Naive thymus-derived CD8-positive, alpha-beta T cell (primary cell): ENCODE data around the gene ID1. TPM values are rescaled to one million over a fixed set of nuclear protein-coding genes. Genes with fewer than 3 reads are reported as not detected.
"Not testable (repeated sequence)": the region's sequence is repeated elsewhere in the genome, so short reads cannot be mapped to it uniquely, and the experiment has no call there.

Source experiments
- ATAC-seq, 2 donors: fragments of 150-1000 bp; cut with Tn5 transposase in 1 of 2; sonication (Bioruptor Pico), chemical (Tn5 transposase) in 1 of 2; 1 replicate in 1 of 2; 2 replicates in 1 of 2; pipeline ENCODE4 v1.10.0; 2021; ENCODE audit warnings: mild to moderate bottlenecking in 2 of 2, moderate library complexity in 2 of 2
- POLR2A ChIA-PET: fragments of 350-600 bp; sonication (Branson Sonifier 250); formaldehyde crosslinking; loops from one replicate; lab custom pipeline; 2021; ENCODE audit warnings: antibody characterized with exemption; lab: Charles Lee
- DNase-seq, 10 donors: peaks; one replicate each; pipeline versions ENCODE4 v3.0.0 to v3.0.0-alpha.2; 2020 to 2022
- H3K27ac Mint-ChIP-seq, 10 donors: one replicate each; pipeline ENCODE4 v1.8.0; 2020 to 2022; ENCODE audit warnings: mild to moderate bottlenecking in 10 of 10, mixed read lengths in 10 of 10, moderate library complexity in 4 of 10, inconsistent platforms in 1 of 10
- H3K27me3 Mint-ChIP-seq, 5 donors: one replicate each; pipeline ENCODE4 v1.8.0; 2021 to 2022; ENCODE audit warnings: mixed read lengths in 5 of 5
- H3K36me3 Mint-ChIP-seq, 3 donors: one replicate each; pipeline ENCODE4 v1.8.0; 2020 to 2022; ENCODE audit warnings: mixed read lengths in 3 of 3, mild to moderate bottlenecking in 2 of 3, inconsistent platforms in 1 of 3
- H3K4me1 Mint-ChIP-seq, 4 donors: one replicate each; pipeline ENCODE4 v1.8.0; 2021 to 2022; ENCODE audit warnings: mixed read lengths in 4 of 4
- H3K4me3 Mint-ChIP-seq, 10 donors: one replicate each; pipeline ENCODE4 v1.8.0; 2020 to 2022; ENCODE audit warnings: mild to moderate bottlenecking in 10 of 10, mixed read lengths in 10 of 10, moderate library complexity in 6 of 10, inconsistent platforms in 1 of 10
- H3K9me3 Mint-ChIP-seq, 9 donors: one replicate each; pipeline ENCODE4 v1.8.0; 2020 to 2022; ENCODE audit warnings: mixed read lengths in 9 of 9, mild to moderate bottlenecking in 3 of 9, inconsistent platforms in 1 of 9, moderate library complexity in 1 of 9
- polyA plus RNA-seq, 3 donors: library from polyadenylated mRNA; unstranded; fragments of 300-500 nt; fragmentation: Illumina TruSeq; gene quantifications; one replicate each; pipeline ENCODE4 v1.2.3, GENCODE V29; 2021
- total RNA-seq, 8 experiments: library from RNA in 2 of 8; stranded (reverse) in 2 of 8; gene quantifications; one replicate each; pipeline ENCODE4 v1.2.3 and lab custom pipeline; 2021 to 2026

ID1 gene
- total and polyA plus RNA-seq, 5 experiments from 2014 or later: 0.29 to 1.3 (median 0.87) TPM

DNA sequence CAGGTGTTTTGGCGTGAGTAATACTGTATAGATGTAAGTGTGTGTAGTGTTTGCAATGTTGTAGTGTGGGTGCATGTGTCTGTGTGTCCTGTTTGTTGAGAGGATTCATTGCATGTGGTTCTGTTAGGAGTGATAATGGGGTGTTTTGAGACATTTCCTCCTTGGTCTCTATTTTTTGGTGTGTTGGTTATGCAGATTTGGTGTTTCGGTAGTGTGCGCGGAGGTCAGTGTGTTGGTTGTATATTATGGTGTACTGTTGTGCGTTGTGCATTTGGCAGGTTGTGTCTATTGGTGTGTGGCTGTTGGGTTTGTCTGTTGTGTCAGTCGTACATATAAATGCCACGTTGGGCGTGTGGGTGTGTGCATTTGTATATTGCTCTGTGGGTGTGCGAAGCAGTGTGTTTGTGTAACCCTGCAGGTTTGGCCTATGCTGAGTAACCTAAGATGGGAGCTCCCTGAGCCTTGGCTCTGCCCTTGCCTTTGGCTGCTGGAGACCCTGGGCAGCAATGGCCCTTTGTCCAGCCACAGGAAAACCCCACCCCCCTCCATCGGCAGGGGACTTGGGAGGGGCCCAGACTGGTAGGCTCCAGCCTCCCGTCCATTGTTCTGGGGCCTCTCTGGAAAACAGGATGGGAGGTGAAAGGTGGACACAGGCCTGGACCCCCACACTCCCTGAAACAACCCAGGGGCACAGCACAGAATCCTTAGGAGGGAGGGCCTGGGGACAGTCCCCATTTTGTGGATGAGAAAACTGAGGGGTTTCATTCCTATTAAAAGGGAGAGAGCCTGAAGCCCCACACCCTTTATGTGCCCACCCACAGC is 10.3 kb upstream of the ID1 start:
- H3K9me3 Mint-ChIP-seq: no peaks in the 10 kb centered on the region
- H3K36me3 Mint-ChIP-seq: no peaks in the 10 kb centered on the region
- ATAC-seq (no peak), DNase-seq (no peak)
- H3K27me3 Mint-ChIP-seq: peaks cover 0 to 9% (median 0%) of the 10 kb centered on the region in 5 donors
- H3K27ac Mint-ChIP-seq: no peak overlapping the region
- POLR2A ChIA-PET: no interaction called here
- peaks cover 0 to 5% (median under 1%) of the 10 kb centered on the region in 4 donors for H3K4me1 Mint-ChIP-seq
- no peak overlapping the region for H3K4me3 Mint-ChIP-seq

DNA sequence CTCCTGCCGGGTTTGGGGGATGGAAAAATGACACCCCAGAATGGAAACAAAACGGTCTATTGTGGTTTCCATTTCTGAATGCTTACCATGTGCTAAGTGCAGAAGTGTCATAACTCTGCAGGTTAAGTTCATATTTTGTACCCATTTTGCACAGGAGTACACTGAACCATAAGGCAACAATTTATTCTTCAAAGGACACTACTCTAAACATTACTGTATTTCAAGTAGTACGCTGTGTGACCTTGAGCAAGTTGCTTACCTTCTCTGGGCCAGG is 9.8 kb upstream of the ID1 start:
- no peak for ATAC-seq
- Mint-ChIP-seq H3K36me3 (no peaks in the 10 kb centered on the region), H3K4me3 (no peak overlapping the region), H3K4me1 (peaks cover 0 to 5% (median under 1%) of the 10 kb centered on the region in 4 donors), H3K27me3 (peaks cover 0 to 9% (median 0%) of the 10 kb centered on the region in 5 donors), H3K9me3 (no peaks in the 10 kb centered on the region), H3K27ac (peak overlapping the region in 1 of 10 donors; percentile 57)
- DNase-seq: no peak
- POLR2A ChIA-PET: no interaction called here

DNA sequence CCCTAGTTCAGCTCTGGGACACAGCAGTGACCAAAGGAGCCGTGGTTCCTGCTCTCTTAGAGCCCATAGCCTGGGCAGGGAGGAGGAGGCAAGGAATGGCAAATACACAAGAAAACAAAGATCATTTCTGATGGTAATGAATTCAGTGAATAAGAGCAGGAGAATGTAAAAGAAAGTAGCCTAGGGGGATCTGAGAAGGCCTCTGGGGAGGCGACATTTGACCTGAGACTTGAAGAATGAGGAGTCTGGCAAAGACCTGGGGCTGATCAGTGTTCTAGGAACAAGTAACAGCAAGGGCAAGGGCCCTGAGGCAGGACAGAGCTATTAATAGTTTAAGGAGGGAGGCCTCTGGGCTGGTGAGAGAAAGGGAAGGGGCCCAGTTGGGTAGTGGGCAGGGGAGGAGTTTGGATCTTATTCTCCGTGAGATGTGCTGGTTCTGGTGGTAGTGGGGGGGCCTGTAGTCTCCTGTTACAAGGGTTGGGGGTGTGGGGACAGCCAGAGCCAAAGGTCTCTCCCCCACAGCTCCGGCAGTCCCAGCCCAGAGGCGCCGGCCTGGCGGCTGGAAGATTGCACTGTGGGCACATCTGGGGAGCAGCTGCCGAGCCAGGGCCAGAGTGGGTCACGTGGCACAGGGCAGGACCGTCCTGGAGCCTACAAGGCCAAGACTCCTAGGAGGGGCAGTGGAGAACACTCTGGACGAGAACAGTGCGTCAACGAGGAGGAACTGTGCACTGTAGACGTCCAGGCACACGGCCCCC is 9.3 kb upstream of the ID1 start:
- H3K27ac Mint-ChIP-seq: peak overlapping the region in 1 of 10 donors; percentile 57
- POLR2A ChIA-PET: no interaction called here
- no peak overlapping the region for H3K4me3 Mint-ChIP-seq

DNA sequence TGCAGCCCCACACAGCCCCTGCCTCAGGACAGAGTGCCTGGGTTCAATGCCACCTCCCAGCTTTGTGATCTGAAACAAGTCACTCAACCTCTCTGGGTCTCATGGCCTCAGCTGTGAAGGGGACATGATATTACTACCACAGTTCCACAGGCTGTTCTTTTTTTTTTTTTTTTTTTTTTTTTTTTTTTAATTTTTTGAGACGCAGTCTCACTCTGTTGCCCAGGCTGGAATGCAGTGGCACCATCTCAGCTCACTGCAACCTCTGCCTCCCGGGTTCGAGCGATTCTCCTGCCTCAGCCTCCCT is 8.7 kb upstream of the ID1 start:
- not testable (repeated sequence) for H3K36me3 Mint-ChIP-seq, H3K9me3 Mint-ChIP-seq, H3K4me1 Mint-ChIP-seq, H3K27me3 Mint-ChIP-seq, H3K4me3 Mint-ChIP-seq, H3K27ac Mint-ChIP-seq, DNase-seq, ATAC-seq
- POLR2A ChIA-PET: interaction anchor here (0.7 kb wide), 1 partner anchor 20 kb away, joined by 4 read pairs; no protein-coding TSS in a partner anchor

More for the DNA sequence above, 9.3 kb upstream of the ID1 start:
- DNase-seq (no peak), ATAC-seq (no peak)
- no peaks in the 10 kb centered on the region for H3K36me3 Mint-ChIP-seq
- H3K27me3 Mint-ChIP-seq: peaks cover 0 to 9% (median 0%) of the 10 kb centered on the region in 5 donors
- H3K4me1 Mint-ChIP-seq: peaks cover 0 to 5% (median under 1%) of the 10 kb centered on the region in 4 donors
- no peaks in the 10 kb centered on the region for H3K9me3 Mint-ChIP-seq

DNA sequence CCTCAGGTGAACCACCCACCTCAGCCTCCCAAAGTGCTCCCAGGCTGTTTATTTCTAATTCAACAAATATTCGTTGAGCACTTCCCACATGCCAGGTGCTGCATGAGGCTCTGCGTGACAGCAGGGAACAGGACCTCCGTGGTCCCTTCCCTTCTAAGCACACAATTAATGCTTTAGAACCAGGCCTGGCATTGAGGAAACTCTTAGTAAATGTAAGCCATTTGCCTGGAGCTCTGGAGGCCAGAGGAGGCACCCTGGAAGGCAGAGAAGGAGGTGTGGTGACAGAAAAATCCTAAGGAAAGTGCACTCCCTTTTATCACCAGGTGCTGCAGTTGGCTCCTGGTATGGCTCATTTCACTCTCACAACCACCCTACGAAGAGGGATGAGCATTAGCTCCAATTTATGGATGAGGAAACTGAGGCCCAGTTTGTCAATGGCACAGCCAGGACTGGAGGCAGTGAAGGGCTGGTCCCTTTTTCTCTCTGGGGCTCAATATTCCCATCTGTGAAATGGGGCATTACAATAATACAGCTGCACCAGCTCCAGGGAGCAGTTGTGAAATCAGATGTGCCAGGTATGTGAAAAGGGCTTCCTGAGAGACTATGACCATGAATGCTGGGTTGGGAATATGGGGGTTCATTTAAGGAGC is 8.1 kb upstream of the ID1 start:
- Mint-ChIP-seq H3K36me3 (no peaks in the 10 kb centered on the region), H3K4me1 (peaks cover 0 to 5% (median under 1%) of the 10 kb centered on the region in 4 donors), H3K27me3 (peaks cover 0 to 9% (median 0%) of the 10 kb centered on the region in 5 donors), H3K9me3 (no peaks in the 10 kb centered on the region), H3K27ac (no peak overlapping the region), H3K4me3 (no peak overlapping the region)
- ATAC-seq (no peak), DNase-seq (no peak)
- POLR2A ChIA-PET: interaction anchor here (0.7 kb wide), 1 partner anchor 20 kb away, joined by 4 read pairs; no protein-coding TSS in a partner anchor

DNA sequence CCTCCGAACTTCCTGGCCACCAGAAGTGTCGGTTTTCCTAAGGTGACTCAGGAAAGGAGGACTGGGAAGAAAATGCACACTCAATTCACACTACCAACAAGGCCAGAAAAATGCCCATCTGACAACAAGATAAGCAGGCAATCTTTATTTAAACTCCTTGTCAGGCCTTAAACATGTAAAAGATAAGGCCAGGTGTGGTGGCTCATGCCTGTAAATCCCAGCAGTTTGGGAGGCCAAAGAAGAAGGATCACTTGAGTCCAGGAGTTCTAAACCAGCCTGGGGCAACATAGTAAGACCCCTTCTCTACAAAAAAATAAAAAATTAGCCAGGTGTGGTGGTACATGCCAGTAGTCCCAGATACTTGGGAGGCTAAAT is 7.6 kb upstream of the ID1 start:
- no peaks in the 10 kb centered on the region for H3K9me3 Mint-ChIP-seq
- POLR2A ChIA-PET: interaction anchor here (1.0 kb wide), 1 partner anchor 11 kb away, joined by 3 read pairs; no protein-coding TSS in a partner anchor
- H3K27me3 Mint-ChIP-seq: peaks cover 0 to 11% (median 4%) of the 10 kb centered on the region in 5 donors
- DNase-seq (no peak), ATAC-seq (no peak)
- no peak overlapping the region for H3K27ac Mint-ChIP-seq
- H3K36me3 Mint-ChIP-seq: no peaks in the 10 kb centered on the region
- H3K4me1 Mint-ChIP-seq: peaks cover 0 to 5% (median under 1%) of the 10 kb centered on the region in 4 donors
- no peak overlapping the region for H3K4me3 Mint-ChIP-seq

DNA sequence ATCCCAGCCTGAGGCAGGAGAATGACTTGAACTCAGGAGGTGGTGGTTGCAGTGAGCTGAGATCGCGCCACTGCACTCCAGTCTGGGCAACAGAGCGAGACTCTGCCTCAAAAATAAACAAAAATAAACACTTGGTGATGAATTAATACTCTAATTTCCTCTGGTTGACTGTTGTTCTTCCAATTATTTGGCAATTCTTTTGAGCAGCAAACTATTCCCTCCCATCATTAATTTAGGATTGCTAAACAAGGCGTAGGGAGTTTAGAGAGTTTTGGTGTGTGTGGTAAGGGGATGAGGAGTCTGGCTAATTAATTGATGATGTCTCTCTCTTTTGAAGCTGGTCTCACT is 2.7 kb upstream of the ID1 start:
- Mint-ChIP-seq H3K4me1 (peaks cover 15 to 34% (median 23%) of the 10 kb centered on the region in 4 donors), H3K4me3 (peak overlapping the region in 6 of 10 donors; percentile 3 to 59 (median 26)), H3K9me3 (peaks cover 0 to 2% (median 0%) of the 10 kb centered on the region in 9 donors), H3K36me3 (no peaks in the 10 kb centered on the region), H3K27ac (no peak overlapping the region), H3K27me3 (peaks cover 7 to 42% (median 15%) of the 10 kb centered on the region in 5 donors)
- DNase-seq (no peak), ATAC-seq (no peak)
- POLR2A ChIA-PET: interaction anchor here (1.1 kb wide), 1 partner anchor 10 kb away, joined by 4 read pairs; no protein-coding TSS in a partner anchor

DNA sequence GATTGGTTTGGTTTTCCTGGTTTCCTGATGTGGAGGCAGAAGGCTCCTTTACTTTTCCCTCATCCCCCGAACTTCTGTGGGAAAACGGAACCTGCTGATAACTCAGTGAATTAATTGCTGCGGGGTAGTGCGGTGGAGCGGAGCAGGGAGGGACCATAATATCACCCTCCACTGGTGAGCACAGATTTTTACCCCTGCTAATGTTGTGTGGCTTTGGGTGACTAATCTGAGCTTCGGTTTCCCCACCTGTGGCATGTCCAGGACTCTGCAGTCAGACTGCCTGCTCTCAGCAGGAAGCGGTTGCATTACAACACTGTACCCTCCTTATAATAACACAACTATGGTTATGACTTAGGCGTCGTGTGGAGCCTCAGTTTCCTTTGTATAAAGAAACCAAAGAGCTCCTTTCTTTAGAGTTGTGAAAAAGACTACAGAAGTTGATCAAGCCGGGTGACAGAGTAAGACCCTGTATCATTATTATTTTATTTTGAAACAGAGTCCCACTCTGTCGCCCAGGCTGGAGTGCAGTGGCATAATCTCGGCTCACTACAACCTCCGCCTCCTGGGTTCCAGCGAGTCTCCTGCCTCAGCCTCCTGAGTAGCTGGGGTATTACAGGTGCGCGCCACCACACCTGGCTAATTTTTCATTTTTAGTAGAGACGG is 2.2 kb upstream of the ID1 start:
- Mint-ChIP-seq H3K27me3 (peaks cover 9 to 46% (median 19%) of the 10 kb centered on the region in 5 donors), H3K36me3 (no peaks in the 10 kb centered on the region), H3K4me3 (peak overlapping the region in 9 of 10 donors; percentile 5 to 76 (median 61)), H3K4me1 (peaks cover 15 to 34% (median 23%) of the 10 kb centered on the region in 4 donors), H3K9me3 (peaks cover 0 to 2% (median 0%) of the 10 kb centered on the region in 9 donors), H3K27ac (peak overlapping the region in 3 of 10 donors; percentile 25 to 50 (median 29))
- DNase-seq (peak in 1 of 10 donors; percentile 15), ATAC-seq (no peak)
- POLR2A ChIA-PET: interaction anchor here (1.1 kb wide), 1 partner anchor 10 kb away, joined by 4 read pairs; no protein-coding TSS in a partner anchor

DNA sequence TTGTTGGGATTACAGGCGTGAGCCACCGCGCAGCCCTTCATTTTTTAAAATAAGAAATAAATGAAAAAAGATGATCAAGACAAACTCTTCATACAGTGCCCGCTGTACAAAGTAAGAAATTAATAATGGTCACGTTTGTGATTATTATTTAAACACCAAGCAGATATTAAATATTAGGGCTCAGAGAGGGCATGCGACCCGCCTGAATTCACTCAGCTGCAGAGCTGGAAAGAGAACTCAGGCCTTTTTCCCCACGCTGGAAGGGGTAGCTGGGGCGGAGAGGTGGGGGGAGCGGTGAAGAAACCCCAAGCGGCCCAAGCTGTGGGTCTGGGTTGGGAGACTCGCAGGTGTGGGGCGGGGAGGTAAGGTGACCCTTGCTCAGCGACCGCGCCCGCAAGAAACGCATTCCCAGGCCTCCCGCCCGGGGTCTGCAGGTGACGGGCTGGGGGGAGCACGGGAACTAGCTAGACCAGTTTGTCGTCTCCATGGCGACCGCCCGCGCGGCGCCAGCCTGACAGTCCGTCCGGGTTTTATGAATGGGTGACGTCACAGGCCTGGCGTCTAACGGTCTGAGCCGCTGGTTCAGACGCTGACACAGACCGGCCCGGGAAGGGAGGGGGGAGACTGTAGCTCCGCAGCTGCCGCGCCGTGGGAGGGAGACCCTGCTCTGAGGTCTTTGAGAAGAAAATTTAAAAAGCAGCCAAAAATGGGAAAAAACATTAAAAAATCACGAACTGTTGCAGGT is 1.1 kb upstream of the ID1 start:
- Mint-ChIP-seq H3K4me3 (peak overlapping the region; percentile 91 to 96 (median 93)), H3K27ac (peak overlapping the region in 8 of 10 donors; percentile 25 to 93 (median 82)), H3K4me1 (peaks cover 15 to 34% (median 23%) of the 10 kb centered on the region in 4 donors), H3K27me3 (peaks cover 9 to 53% (median 23%) of the 10 kb centered on the region in 5 donors), H3K36me3 (no peaks in the 10 kb centered on the region), H3K9me3 (peaks cover 0 to 2% (median 0%) of the 10 kb centered on the region in 9 donors)
- ATAC-seq (peak; percentile 35 to 37), DNase-seq (peak; percentile 51 to 88 (median 68))
- POLR2A ChIA-PET: interaction anchor here (1.2 to 2.7 kb wide), 5 partner anchors 9 to 118 kb away, joined by 3 to 25 read pairs (median 8); partner anchors contain the start of gene BCL2L1

DNA sequence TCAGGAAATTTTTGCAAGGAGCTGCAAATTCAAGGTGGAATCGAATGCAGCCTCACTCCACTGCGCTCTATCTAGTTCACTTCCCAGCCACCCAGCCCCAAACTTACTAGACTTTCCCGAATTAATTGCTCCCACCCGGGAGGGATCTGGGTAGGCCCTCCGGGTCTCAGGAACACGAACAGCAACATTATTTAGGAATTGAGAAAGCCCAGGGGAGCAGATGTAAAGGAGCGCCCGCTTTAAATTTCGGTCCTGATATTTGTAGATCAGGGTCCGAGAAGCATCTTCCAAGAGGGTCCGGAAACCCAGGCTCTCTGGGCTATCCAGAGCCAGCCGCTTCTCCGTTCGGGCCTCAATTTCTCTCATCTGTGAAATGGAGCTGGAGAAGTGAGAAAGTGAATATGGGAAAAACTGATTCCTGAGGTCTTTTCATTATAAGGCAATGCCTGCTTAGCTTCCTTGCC is 490 bp upstream of the ID1 start:
- DNase-seq (no peak), ATAC-seq (peak; percentile 0 to 2)
- Mint-ChIP-seq H3K9me3 (peaks cover 0 to 2% (median 0%) of the 10 kb centered on the region in 9 donors), H3K27ac (peak overlapping the region in 9 of 10 donors; percentile 43 to 93 (median 84)), H3K4me3 (peak overlapping the region; percentile 91 to 96 (median 93)), H3K36me3 (no peaks in the 10 kb centered on the region), H3K4me1 (peaks cover 15 to 34% (median 23%) of the 10 kb centered on the region in 4 donors), H3K27me3 (peaks cover 9 to 53% (median 23%) of the 10 kb centered on the region in 5 donors)
- POLR2A ChIA-PET: interaction anchor here (0.5 to 2.7 kb wide), 9 partner anchors 8 to 249 kb away, joined by 3 to 25 read pairs (median 4); partner anchors contain the start of gene BCL2L1
